ENCODE measurements around the gene ATP2C2.

The ATP2C2 gene

DNA sequence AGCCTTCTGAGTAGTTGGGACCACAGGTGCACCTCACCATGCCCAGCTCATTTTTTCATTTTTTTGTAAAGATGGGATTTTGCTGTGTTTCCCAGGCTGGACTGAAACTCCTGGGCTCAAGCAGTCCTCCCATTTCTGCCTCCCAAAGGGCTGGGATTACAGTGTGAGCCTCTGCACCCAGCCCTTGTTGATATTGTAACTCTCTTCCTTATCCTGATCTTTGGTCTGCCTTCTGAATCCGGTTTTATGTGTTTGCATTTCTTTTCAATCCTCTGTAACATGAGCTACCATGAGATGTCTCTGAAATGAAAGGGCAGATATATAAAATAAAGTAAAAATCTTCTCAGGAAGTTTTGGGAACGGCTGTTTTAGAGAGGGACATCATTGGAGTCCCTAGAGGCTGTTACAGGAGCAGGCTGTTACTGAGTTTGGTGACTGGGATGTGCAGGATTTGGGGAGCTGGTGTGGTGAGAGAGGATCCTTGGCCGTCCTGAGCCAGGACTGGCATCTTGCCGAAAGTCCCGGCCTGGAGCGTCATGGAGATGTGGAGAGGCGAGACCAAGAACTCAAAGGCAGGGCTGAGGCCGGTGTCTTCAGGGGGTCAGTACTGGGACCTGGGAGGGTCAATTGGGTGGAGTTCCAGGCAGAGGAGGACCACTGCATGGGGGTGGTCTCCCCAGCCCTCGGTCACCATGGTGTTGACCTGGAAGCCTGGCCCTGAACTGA, 39.4 kb downstream of the ATP2C2 start:
- Histone ChIP-seq H3K4me1 (ENCODE audit: insufficient read depth, low read length, poor library complexity, severe bottlenecking) (no peaks in the 10 kb centered on the region), H3F3A (ENCODE audit: low read depth) (no peaks in the 10 kb centered on the region), H3K9me2 (replicated peaks; ENCODE audit: low read depth, low read length) (no peaks in the 10 kb centered on the region), H3K36me3 (ENCODE audit: insufficient read depth, low read length) (no peaks in the 10 kb centered on the region), H3K4me3 (ENCODE audit: low read length, poor library complexity, severe bottlenecking) (no peak overlapping the region), H3K79me2 (ENCODE audit: insufficient read depth, low read length) (no peaks in the 10 kb centered on the region), H3K27me3 (ENCODE audit: insufficient read depth, low read length, poor library complexity, severe bottlenecking) (no peaks in the 10 kb centered on the region), H3K9me3 (ENCODE audit: insufficient read depth, low read depth, low read length) (no peaks in the 10 kb centered on the region), H3K9ac (ENCODE audit: low read depth, low read length, poor library complexity, severe bottlenecking) (no peak overlapping the region), H4K20me1 (ENCODE audit: insufficient read depth, low read length, poor library complexity, severe bottlenecking) (no peaks in the 10 kb centered on the region), H3K4me2 (ENCODE audit: low read depth, low read length, poor library complexity, severe bottlenecking) (no peak overlapping the region), H2AFZ (ENCODE audit: low read length) (no peak overlapping the region)
- TF ChIP-seq, protein P1, sequence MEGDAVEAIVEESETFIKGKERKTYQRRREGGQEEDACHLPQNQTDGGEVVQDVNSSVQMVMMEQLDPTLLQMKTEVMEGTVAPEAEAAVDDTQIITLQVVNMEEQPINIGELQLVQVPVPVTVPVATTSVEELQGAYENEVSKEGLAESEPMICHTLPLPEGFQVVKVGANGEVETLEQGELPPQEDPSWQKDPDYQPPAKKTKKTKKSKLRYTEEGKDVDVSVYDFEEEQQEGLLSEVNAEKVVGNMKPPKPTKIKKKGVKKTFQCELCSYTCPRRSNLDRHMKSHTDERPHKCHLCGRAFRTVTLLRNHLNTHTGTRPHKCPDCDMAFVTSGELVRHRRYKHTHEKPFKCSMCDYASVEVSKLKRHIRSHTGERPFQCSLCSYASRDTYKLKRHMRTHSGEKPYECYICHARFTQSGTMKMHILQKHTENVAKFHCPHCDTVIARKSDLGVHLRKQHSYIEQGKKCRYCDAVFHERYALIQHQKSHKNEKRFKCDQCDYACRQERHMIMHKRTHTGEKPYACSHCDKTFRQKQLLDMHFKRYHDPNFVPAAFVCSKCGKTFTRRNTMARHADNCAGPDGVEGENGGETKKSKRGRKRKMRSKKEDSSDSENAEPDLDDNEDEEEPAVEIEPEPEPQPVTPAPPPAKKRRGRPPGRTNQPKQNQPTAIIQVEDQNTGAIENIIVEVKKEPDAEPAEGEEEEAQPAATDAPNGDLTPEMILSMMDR (conservative IDR thresholded peaks at IDR 0.05; ENCODE audit: low read length) = no peak
- no peak for TF ChIP-seq EZH2phosphoT487 (IDR thresholded peaks at IDR 0.05; ENCODE audit: borderline replicate concordance)

DNA sequence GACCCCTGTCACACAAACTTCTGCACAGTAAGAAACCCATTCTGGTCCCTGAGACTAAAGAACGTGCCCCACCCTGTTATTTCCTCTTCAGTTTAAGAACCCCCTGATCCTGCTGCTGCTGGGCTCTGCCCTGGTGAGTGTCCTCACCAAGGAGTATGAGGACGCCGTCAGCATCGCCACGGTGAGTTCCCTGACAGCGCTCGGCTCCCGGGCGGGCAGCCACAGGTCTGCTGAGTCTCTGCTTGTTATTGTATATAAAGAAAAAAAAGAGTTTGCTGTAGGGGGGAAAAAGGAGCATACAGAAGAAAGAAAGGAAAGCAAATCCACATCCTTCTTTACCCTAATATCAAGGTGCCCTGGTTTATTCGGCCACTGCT, 40.0 kb downstream of the ATP2C2 start:
- H3K9ac ChIP-seq (ENCODE audit: low read depth, low read length, poor library complexity, severe bottlenecking) = no peak overlapping the region
- no peaks in the 10 kb centered on the region for H3K27me3 ChIP-seq (ENCODE audit: insufficient read depth, low read length, poor library complexity, severe bottlenecking)
- no peaks in the 10 kb centered on the region for H4K20me1 ChIP-seq (ENCODE audit: insufficient read depth, low read length, poor library complexity, severe bottlenecking)
- no peaks in the 10 kb centered on the region for H3K36me3 ChIP-seq (ENCODE audit: insufficient read depth, low read length)
- no peak for TF ChIP-seq EZH2phosphoT487 (IDR thresholded peaks at IDR 0.05; ENCODE audit: borderline replicate concordance)
- TF ChIP-seq, protein P1 (conservative IDR thresholded peaks at IDR 0.05; ENCODE audit: low read length) = no peak
- no peaks in the 10 kb centered on the region for H3K79me2 ChIP-seq (ENCODE audit: insufficient read depth, low read length)
- H3F3A ChIP-seq (ENCODE audit: low read depth) = no peaks in the 10 kb centered on the region
- no peaks in the 10 kb centered on the region for H3K4me1 ChIP-seq (ENCODE audit: insufficient read depth, low read length, poor library complexity, severe bottlenecking)
- H3K9me3 ChIP-seq (ENCODE audit: insufficient read depth, low read depth, low read length) = no peaks in the 10 kb centered on the region
- no peaks in the 10 kb centered on the region for H3K9me2 ChIP-seq (replicated peaks; ENCODE audit: low read depth, low read length)
- H2AFZ ChIP-seq (ENCODE audit: low read length) = no peak overlapping the region
- no peak overlapping the region for H3K4me3 ChIP-seq (ENCODE audit: low read length, poor library complexity, severe bottlenecking)
- H3K4me2 ChIP-seq (ENCODE audit: low read depth, low read length, poor library complexity, severe bottlenecking) = no peak overlapping the region

DNA sequence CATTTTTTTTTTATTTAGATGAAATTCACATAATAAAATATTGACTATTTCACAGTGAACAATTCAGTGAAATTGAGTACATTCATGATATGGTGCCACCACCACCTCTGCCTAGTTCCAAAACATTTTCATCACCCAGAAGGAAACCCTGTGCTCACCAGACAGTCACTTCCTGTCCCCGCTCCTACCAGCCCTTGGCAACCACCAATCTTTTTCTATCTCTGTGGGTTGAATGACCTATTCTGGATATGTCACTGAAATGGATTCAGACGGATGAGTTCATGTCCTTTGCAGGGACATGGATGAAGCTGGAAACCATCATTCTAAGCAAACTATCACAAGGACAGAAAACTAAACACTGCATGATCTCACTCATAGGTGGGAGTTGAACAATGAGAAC, 40.5 kb downstream of the ATP2C2 start:
- Histone ChIP-seq H3K9me3 (ENCODE audit: insufficient read depth, low read depth, low read length) (no peaks in the 10 kb centered on the region), H3K79me2 (ENCODE audit: insufficient read depth, low read length) (no peaks in the 10 kb centered on the region), H3F3A (ENCODE audit: low read depth) (no peaks in the 10 kb centered on the region), H3K9ac (ENCODE audit: low read depth, low read length, poor library complexity, severe bottlenecking) (no peak overlapping the region), H3K36me3 (ENCODE audit: insufficient read depth, low read length) (no peaks in the 10 kb centered on the region), H3K4me3 (ENCODE audit: low read length, poor library complexity, severe bottlenecking) (no peak overlapping the region), H2AFZ (ENCODE audit: low read length) (peak overlapping the region; percentile 32; the same call in 1 of the 2 replicates), H3K4me2 (ENCODE audit: low read depth, low read length, poor library complexity, severe bottlenecking) (no peak overlapping the region), H4K20me1 (ENCODE audit: insufficient read depth, low read length, poor library complexity, severe bottlenecking) (no peaks in the 10 kb centered on the region), H3K9me2 (replicated peaks; ENCODE audit: low read depth, low read length) (no peaks in the 10 kb centered on the region), H3K4me1 (ENCODE audit: insufficient read depth, low read length, poor library complexity, severe bottlenecking) (no peaks in the 10 kb centered on the region), H3K27me3 (ENCODE audit: insufficient read depth, low read length, poor library complexity, severe bottlenecking) (no peaks in the 10 kb centered on the region)
- no peak for TF ChIP-seq EZH2phosphoT487 (IDR thresholded peaks at IDR 0.05; ENCODE audit: borderline replicate concordance)
- TF ChIP-seq, protein P1 (conservative IDR thresholded peaks at IDR 0.05; ENCODE audit: low read length) = no peak

All from Loucy (cell line).